Mononuclear cell (primary cell): ENCODE measurements around the gene PHACTR3. TPM values are rescaled to one million over a fixed set of nuclear protein-coding genes. Genes with fewer than 3 reads are reported as not detected.

Experiments used
- H3K27me3 ChIP-seq: 2 replicates; pipeline ENCODE4 v1.6.0; 2011; ENCODE audit warnings: low read length, control low read depth; ENCODE audit not compliant: insufficient read depth
- H3K4me1 ChIP-seq: 2 replicates; pipeline ENCODE4 v1.5.1; 2011; ENCODE audit warnings: mild to moderate bottlenecking, low read length, control low read depth; ENCODE audit not compliant: insufficient read depth
- H3K4me3 ChIP-seq: 2 replicates; pipeline ENCODE4 v1.5.1; 2011; ENCODE audit warnings: mild to moderate bottlenecking, low read length, moderate library complexity
- H3K9me3 ChIP-seq: 2 replicates; pipeline ENCODE4 v1.5.1; 2011; ENCODE audit warnings: low read depth, mild to moderate bottlenecking, control low read depth, low read length
- total RNA-seq: library from RNA; depleted of rRNA; stranded (reverse); fragments of >200 nt; gene quantifications from one replicate; pipeline ENCODE4 v1.2.3, GENCODE V29; 2012

The PHACTR3 gene
- total RNA-seq, 1 donor = 0.21 TPM

DNA sequence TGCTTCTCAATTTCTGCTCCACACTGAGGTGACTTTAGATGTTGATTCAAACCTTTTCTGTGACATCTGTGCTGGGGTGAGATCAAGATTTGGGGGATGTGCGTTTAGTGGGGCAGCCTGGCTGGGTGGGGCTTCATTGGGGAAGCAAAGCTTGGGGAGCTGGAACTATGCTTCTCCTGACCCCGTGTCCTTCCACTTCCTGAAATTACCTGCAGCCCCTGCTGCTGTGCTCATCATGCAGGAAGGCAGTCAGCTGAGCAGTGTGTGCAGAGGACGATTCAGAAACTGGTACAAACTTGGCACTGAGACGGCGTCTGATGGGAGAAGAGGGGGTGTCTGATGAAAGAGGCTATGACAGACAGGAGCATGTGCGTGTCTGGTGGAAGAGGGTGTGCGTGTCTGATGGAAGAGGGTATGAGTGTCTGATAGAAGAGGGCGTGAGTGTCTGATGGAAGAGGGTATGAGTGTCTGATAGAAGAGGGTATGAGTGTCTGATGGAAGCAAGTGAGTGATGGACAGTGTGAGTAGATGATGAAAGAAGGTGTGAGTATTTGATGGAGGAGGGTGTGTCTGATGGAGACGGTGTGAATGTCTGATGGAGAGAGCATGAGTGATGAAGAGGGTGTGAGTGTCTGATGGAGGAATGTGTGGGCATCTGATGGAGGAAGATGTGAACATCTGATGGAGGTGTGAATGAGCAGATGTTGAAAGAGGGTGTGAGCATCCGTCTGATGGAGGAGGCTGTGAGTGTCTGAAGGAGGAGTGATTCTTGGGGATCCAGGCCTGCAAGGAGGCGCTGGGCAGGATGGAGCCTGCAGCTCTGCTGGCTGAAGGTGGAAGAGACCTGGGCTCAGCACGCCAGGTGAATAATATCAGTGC lies 225.7 kb downstream of the PHACTR3 start:
- H3K4me3 ChIP-seq = no peak overlapping the region
- no peaks in the 10 kb centered on the region for H3K9me3 ChIP-seq
- H3K4me1 ChIP-seq = no peaks in the 10 kb centered on the region
- no peaks in the 10 kb centered on the region for H3K27me3 ChIP-seq

GRCh38 chr20:59830665-59831023 lies 226.3 kb downstream of the PHACTR3 start:
- Histone ChIP-seq H3K4me3 (no peak overlapping the region), H3K9me3 (no peaks in the 10 kb centered on the region), H3K4me1 (no peaks in the 10 kb centered on the region), H3K27me3 (no peaks in the 10 kb centered on the region)

DNA sequence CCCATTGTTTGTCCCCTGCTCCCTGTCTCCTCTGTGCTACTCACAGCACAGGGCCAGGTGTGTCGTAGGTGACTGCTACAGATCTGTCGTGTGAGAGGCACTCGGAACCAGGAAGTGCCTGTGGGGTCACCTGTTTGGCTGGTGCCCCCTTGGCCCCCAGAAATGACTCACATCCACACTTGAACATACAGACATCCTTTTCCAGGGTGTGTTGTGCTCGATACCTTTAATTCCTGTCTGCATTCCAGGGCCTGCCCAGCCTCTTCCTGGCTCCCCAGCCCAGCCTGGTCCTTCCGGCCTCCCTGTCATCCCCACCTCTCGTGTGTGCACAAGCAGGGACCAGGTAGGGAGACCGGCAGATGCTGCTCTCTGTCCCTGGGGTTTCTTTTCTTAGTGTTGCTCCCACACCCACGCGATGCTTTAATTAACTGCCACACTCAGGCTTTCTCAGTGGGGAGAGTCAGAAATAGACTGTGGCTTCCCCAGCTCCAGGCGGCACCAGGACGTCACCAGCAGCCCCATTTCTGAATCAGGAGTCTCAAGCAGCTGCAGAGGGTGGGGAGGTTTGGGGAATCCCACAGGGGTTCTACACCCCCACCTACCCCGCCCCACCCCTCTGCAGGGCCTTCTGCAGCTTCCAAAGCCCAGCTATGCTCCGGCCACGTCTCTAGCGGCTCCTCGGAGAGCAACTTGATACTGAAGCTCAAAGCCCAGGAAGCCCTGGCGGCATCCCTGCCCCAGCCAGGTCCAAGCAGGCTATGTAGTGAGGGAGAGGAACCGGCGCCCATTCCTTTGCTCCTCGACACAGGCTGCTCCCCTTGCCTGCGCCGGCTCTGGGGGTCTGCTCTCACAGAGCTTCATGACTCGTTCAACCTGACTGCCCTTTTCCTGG lies 226.9 kb downstream of the PHACTR3 start:
- Histone ChIP-seq H3K4me1 (no peaks in the 10 kb centered on the region), H3K4me3 (no peak overlapping the region), H3K9me3 (no peaks in the 10 kb centered on the region), H3K27me3 (no peaks in the 10 kb centered on the region)

- Histone ChIP-seq H3K27me3 (peaks cover 3% of the 10 kb centered on the region), H3K4me3 (no peak overlapping the region), H3K9me3 (no peaks in the 10 kb centered on the region), H3K4me1 (no peaks in the 10 kb centered on the region)
Observed at GRCh38 chr20:59831916-59832270, 227.6 kb downstream of the PHACTR3 start.

- Histone ChIP-seq H3K27me3 (peaks cover 4% of the 10 kb centered on the region), H3K4me1 (no peaks in the 10 kb centered on the region), H3K4me3 (no peak overlapping the region), H3K9me3 (no peaks in the 10 kb centered on the region)
Observed at GRCh38 chr20:59832406-59833363, 228.3 kb downstream of the PHACTR3 start.

DNA sequence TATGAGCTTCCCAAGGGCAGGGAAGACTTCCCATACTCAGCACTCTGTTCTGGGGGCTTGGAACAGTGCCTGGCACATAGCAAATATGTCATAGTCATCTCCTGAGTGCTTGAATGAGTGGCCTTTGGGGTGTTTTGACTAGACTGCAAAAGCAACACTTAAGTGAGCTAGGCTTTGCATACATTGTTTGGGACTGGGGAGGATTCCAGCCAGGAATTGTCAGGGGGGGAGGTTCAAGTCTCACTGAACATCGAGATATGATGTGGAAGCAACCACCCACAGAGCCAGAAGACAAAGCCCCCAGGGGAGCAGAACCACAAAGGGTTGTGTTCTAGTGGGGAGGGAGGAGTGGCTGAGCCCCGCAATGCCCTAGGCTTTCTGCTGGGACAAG lies 230.7 kb downstream of the PHACTR3 start:
- H3K4me1 ChIP-seq = no peaks in the 10 kb centered on the region
- H3K9me3 ChIP-seq = no peaks in the 10 kb centered on the region
- no peak overlapping the region for H3K4me3 ChIP-seq
- peaks cover 4% of the 10 kb centered on the region for H3K27me3 ChIP-seq

- Histone ChIP-seq H3K4me3 (no peak overlapping the region), H3K9me3 (no peaks in the 10 kb centered on the region), H3K4me1 (no peaks in the 10 kb centered on the region), H3K27me3 (peaks cover 4% of the 10 kb centered on the region)
Observed at GRCh38 chr20:59835448-59836395, 231.4 kb downstream of the PHACTR3 start.

DNA sequence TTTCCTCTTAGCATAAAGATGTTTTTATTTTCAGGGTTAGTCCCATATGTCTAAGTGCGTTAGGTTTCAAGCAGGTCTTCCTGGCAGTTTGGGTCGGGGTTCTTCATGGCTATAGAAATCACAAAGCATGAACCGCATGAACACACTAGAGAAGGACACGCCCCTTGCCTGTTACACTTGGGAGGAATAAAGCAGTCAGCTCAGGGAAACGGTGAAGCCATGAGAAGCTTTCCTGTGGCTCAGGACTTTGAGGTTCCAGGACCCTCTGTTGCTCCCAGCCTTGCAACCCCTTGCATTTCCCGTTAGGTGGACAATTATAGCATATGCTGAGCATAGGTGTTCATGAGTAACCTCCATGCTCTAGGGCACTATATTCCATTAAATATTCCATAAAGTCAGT lies 232.4 kb downstream of the PHACTR3 start:
- Histone ChIP-seq H3K4me1 (no peaks in the 10 kb centered on the region), H3K9me3 (no peaks in the 10 kb centered on the region), H3K27me3 (peaks cover 4% of the 10 kb centered on the region), H3K4me3 (no peak overlapping the region)

- Histone ChIP-seq H3K4me3 (no peak overlapping the region), H3K9me3 (no peaks in the 10 kb centered on the region), H3K27me3 (peaks cover 4% of the 10 kb centered on the region), H3K4me1 (no peaks in the 10 kb centered on the region)
Observed at GRCh38 chr20:59837623-59838394, 233.5 kb downstream of the PHACTR3 start.

DNA sequence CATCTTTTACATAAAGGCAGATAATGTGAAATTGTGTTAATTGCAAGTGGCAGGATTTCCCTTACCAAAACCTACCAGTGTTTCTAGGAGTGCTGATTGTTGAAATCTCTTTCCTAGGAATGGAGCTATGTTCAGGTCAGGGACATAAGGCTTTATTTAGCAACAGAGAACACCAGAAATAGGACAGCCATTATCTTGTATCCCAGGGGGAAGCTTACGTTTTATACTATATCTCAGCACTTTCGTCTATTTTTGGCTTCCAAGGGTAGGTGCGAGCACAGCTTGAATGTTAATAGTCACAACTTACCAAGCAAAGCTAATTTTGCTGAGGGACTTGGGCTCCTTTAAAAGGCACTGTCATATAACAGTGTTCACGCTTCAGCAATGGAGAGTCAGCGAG lies 235.1 kb downstream of the PHACTR3 start:
- Histone ChIP-seq H3K9me3 (no peaks in the 10 kb centered on the region), H3K4me3 (no peak overlapping the region), H3K27me3 (peaks cover 4% of the 10 kb centered on the region), H3K4me1 (no peaks in the 10 kb centered on the region)

DNA sequence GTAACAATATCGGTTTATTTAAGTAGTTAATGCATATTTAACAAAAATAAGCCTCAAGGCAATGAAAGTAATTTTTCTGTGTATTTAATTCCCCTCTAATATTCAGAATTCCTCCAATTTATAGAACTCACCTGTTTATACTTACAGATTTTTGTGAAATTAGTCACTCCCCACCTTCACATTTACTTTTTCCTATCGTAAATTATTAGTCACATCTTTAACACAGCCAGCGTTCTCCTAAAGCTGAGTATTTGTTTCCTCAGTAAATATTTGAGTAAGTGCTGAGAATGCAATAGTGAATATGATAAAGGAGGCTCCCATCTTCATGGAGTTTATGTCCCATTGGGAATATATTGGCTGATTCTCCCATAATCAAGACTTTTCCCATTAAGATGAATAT lies 241.1 kb downstream of the PHACTR3 start:
- no peaks in the 10 kb centered on the region for H3K4me1 ChIP-seq
- no peaks in the 10 kb centered on the region for H3K9me3 ChIP-seq
- no peaks in the 10 kb centered on the region for H3K27me3 ChIP-seq
- H3K4me3 ChIP-seq = no peak overlapping the region

DNA sequence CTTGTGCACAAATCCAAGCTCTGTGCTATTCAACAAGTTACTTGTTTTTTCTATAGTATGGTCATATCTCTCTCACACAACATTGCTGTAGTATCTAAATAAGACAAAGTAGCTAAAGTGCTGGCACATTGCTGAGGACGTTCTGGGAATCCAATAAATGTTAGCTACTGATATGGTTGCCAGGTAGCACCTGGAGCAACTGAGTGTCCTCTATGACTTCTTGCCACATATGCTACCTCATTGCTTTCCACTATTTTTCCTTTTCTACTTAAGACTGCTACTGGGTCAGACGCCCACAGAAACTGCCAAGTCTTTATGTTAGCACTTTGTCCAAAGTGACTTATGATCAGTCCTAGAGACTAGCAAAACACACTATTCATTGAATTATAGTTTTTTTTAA lies 243.8 kb downstream of the PHACTR3 start:
- no peaks in the 10 kb centered on the region for H3K4me1 ChIP-seq
- H3K27me3 ChIP-seq = no peaks in the 10 kb centered on the region
- H3K4me3 ChIP-seq = no peak overlapping the region
- H3K9me3 ChIP-seq = no peaks in the 10 kb centered on the region

- H3K4me3 ChIP-seq = no peak overlapping the region
- no peaks in the 10 kb centered on the region for H3K27me3 ChIP-seq
- H3K9me3 ChIP-seq = no peaks in the 10 kb centered on the region
- H3K4me1 ChIP-seq = no peaks in the 10 kb centered on the region
Observed at GRCh38 chr20:59850018-59850641, 245.8 kb downstream of the PHACTR3 start.
